Panc1 (cell line): ENCODE results near the gene BCAS3.
"Not testable (repeated sequence)": the region's sequence is repeated elsewhere in the genome, so short reads cannot be mapped to it uniquely, and the experiment has no call there.

Experiments
- CTCF ChIP-seq: fragments of 450-650 bp; IDR thresholded peaks from 2 replicates; pipeline ENCODE4 v1.5.1; 2017; ENCODE audit warnings: mild to moderate bottlenecking
- POLR2AphosphoS5 ChIP-seq: IDR thresholded peaks from 2 replicates; pipeline ENCODE4 v1.6.1; 2012; ENCODE audit warnings: mild to moderate bottlenecking, low read depth, low read length, moderate library complexity
- REST ChIP-seq, 2 experiments: IDR thresholded peaks; 2 replicates each; pipeline ENCODE4 v1.6.1; 2011 to 2012; ENCODE audit warnings: low read depth in 2 of 2, control low read depth in 1 of 2, low read length in 1 of 2, mild to moderate bottlenecking in 1 of 2, moderate library complexity in 1 of 2; ENCODE audit not compliant: insufficient read depth in 1 of 2
- TCF7L2 ChIP-seq: IDR thresholded peaks from 2 replicates; pipeline ENCODE4 v1.6.1; 2011; ENCODE audit warnings: mild to moderate bottlenecking, low read depth, low read length, inconsistent platforms

- TF ChIP-seq CTCF; POLR2AphosphoS5; REST (IDR thresholded peaks at IDR 0.05; ENCODE audit: insufficient read depth in 1 of 2, low read depth in 2 of 2, low read length in 1 of 2); TCF7L2: not testable (repeated sequence)
Measured at GRCh38 chr17:61357061-61357460, 679.4 kb downstream of the BCAS3 start.
